Ureter (tissue), 1 donor: ENCODE results near the gene DBX1. TPM values are rescaled to one million over a fixed set of nuclear protein-coding genes. Genes with fewer than 3 reads are reported as not detected.
"Not testable (repeated sequence)": the region's sequence is repeated elsewhere in the genome, so short reads cannot be mapped to it uniquely, and the experiment has no call there.

Experiments
- DNase-seq: peaks from one replicate; pipeline ENCODE4 v3.0.0-alpha.2; 2020; ENCODE audit warnings: low spot score
- total RNA-seq: library from RNA; stranded (reverse); gene quantifications from one replicate; pipeline ENCODE4 v1.2.4, GENCODE V29; 2023
- donor health status: DM: yes; HTN: yes; CAD: no.

DBX1 gene
- total RNA-seq: not detected

- no peak for DNase-seq
These were observed at the start of gene DBX1 for GRCh38 chr11:20160425-20161229. TSS of gene DBX1 (minus strand) at chr11:20160475. CDS start at chr11:20160324, 151 bp downstream.

GRCh38 chr11:20208622-20209111 lies 48.4 kb upstream of the DBX1 start:
- DNase-seq: no peak

- DNase-seq: no peak
These were observed 47.7 kb upstream of the DBX1 start for GRCh38 chr11:20207781-20208621.

- no peak for DNase-seq
These were observed 45.5 kb upstream of the DBX1 start for GRCh38 chr11:20205807-20206206.

GRCh38 chr11:20204681-20205080 lies 44.4 kb upstream of the DBX1 start:
- no peak for DNase-seq

- no peak for DNase-seq
These were observed 43.6 kb upstream of the DBX1 start for GRCh38 chr11:20203831-20204230.

GRCh38 chr11:20201231-20201630 lies 41.0 kb upstream of the DBX1 start:
- no peak for DNase-seq

- not testable (repeated sequence) for DNase-seq
These were observed 40.2 kb upstream of the DBX1 start for GRCh38 chr11:20200331-20200955.

- no peak for DNase-seq
These were observed 37.6 kb upstream of the DBX1 start for GRCh38 chr11:20197881-20198280.

GRCh38 chr11:20194470-20194869 lies 34.2 kb upstream of the DBX1 start:
- no peak for DNase-seq

GRCh38 chr11:20193307-20193706 lies 33.0 kb upstream of the DBX1 start:
- DNase-seq: no peak

GRCh38 chr11:20192641-20193040 lies 32.4 kb upstream of the DBX1 start:
- DNase-seq: no peak

- no peak for DNase-seq
These were observed 31.9 kb upstream of the DBX1 start for GRCh38 chr11:20192151-20192550.

- no peak for DNase-seq
These were observed 18.7 kb upstream of the DBX1 start for GRCh38 chr11:20178976-20179375.

- no peak for DNase-seq
These were observed 16.9 kb upstream of the DBX1 start for GRCh38 chr11:20177136-20177535.

GRCh38 chr11:20172721-20173447 lies 12.6 kb upstream of the DBX1 start:
- DNase-seq: no peak

GRCh38 chr11:20163783-20164481 lies 3.7 kb upstream of the DBX1 start:
- DNase-seq: no peak

- no peak for DNase-seq
These were observed 2.8 kb upstream of the DBX1 start for GRCh38 chr11:20162824-20163782.

GRCh38 chr11:20161923-20162744 lies 1.9 kb upstream of the DBX1 start:
- DNase-seq: no peak
